Karpas-422 (cell line): ENCODE data around the gene CNOT6L. TPM values are rescaled to one million over a fixed set of nuclear protein-coding genes. Genes with fewer than 3 reads are reported as not detected.

Experiments used
- DNase-seq: peaks from one replicate; pipeline ENCODE4 v3.0.0-alpha.2; 2015
- H2AFZ ChIP-seq: fragments of 200-600 bp; sonication (generic); 2 replicates; pipeline ENCODE4 v1.6.1; 2014; ENCODE audit warnings: antibody characterized with exemption, low read length, mixed read lengths
- H3K27ac ChIP-seq: fragments of 200-600 bp; sonication (generic); 2 replicates; pipeline ENCODE4 v1.5.1; 2014; ENCODE audit warnings: mild to moderate bottlenecking, low read length, moderate library complexity
- H3K27me3 ChIP-seq: fragments of 200-600 bp; sonication (generic); 2 replicates; pipeline ENCODE4 v1.6.1; 2014; ENCODE audit warnings: low read length, mixed read lengths
- H3K36me3 ChIP-seq: fragments of 200-600 bp; sonication (generic); 2 replicates; pipeline ENCODE4 v1.6.1; 2014; ENCODE audit warnings: low read length, mixed read lengths; ENCODE audit not compliant: insufficient read depth
- H3K4me1 ChIP-seq: fragments of 200-600 bp; sonication (generic); 2 replicates; pipeline ENCODE4 v1.6.1; 2014; ENCODE audit warnings: mild to moderate bottlenecking, low read length, mixed read lengths
- H3K4me2 ChIP-seq: fragments of 200-600 bp; sonication (generic); 2 replicates; pipeline ENCODE4 v1.6.1; 2014; ENCODE audit warnings: low read length, low read depth, mild to moderate bottlenecking; ENCODE audit not compliant: poor library complexity, severe bottlenecking
- H3K4me3 ChIP-seq: fragments of 200-600 bp; sonication (generic); 2 replicates; pipeline ENCODE4 v1.5.1; 2014; ENCODE audit warnings: mild to moderate bottlenecking, antibody characterized with exemption, low read length, mixed read lengths
- H3K79me2 ChIP-seq: fragments of 200-600 bp; sonication (generic); 2 replicates; pipeline ENCODE4 v1.6.1; 2014; ENCODE audit warnings: mild to moderate bottlenecking, low read length, mixed read lengths
- H3K9ac ChIP-seq: fragments of 200-600 bp; sonication (generic); 2 replicates; pipeline ENCODE4 v1.6.0; 2014; ENCODE audit warnings: low read length
- H3K9me2 ChIP-seq: fragments of 200-600 bp; sonication (generic), shearing (Covaris generic); replicated peaks from 2 replicates; pipeline ENCODE4 v1.6.0; 2014; ENCODE audit warnings: mild to moderate bottlenecking, low read length, moderate library complexity; ENCODE audit not compliant: insufficient read depth
- H3K9me3 ChIP-seq: fragments of 300-700, 200-600 bp; sonication (generic); 2 replicates; pipeline ENCODE4 v1.6.1; 2014; ENCODE audit warnings: low read length, mixed read lengths
- H4K20me1 ChIP-seq: fragments of 200-600 bp; sonication (generic); 2 replicates; pipeline ENCODE4 v1.6.1; 2014; ENCODE audit warnings: mild to moderate bottlenecking, antibody characterized with exemption, low read length, low read depth; ENCODE audit not compliant: insufficient read depth
- total RNA-seq: library from RNA; depleted of rRNA; stranded (reverse); fragments of >200 nt; shearing (Covaris generic); gene quantifications from 2 replicates; pipeline ENCODE4 v1.2.3, GENCODE V29; 2014; ENCODE audit warnings: low replicate concordance

The CNOT6L gene
- total RNA-seq, 1 experiment from 2014 or later, result 16.7 TPM

DNA sequence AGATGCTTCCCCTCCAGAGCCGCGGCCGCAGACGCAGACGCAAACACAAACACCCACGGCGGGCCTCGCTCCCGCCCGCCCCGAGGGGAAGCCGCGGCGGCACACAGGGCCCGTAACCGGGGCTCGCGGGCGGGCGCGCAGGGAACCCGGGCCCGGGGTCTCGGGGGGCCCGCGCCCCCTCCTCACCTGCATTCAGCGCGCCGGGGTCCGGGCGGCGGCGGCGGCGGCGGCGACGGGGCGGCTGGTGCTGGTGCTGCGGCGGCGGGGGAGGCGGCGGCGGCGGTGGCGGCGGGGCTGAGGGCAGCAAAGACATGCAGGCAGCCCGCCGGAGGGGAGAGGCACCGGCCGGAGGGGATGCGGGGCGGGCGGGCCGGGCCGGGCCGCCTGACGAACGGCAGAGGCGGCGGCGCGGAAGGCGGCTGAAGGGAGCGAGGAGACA, 255 bp upstream of the CNOT6L start:
- H3K27me3 ChIP-seq, result no peaks in the 10 kb centered on the region
- peaks cover 10% of the 10 kb centered on the region; the same call in 1 of the 2 replicates for H4K20me1 ChIP-seq
- no peak overlapping the region for H2AFZ ChIP-seq
- H3K4me3 ChIP-seq, result peak overlapping the region; percentile 84
- no peaks in the 10 kb centered on the region for H3K36me3 ChIP-seq
- H3K9me3 ChIP-seq, result no peaks in the 10 kb centered on the region
- H3K4me1 ChIP-seq, result peaks cover 44% of the 10 kb centered on the region
- peaks cover 31% of the 10 kb centered on the region for H3K79me2 ChIP-seq
- no peaks in the 10 kb centered on the region for H3K9me2 ChIP-seq
- H3K9ac ChIP-seq, result peak overlapping the region; percentile 83
- DNase-seq, result peak; percentile 43
- peak overlapping the region; percentile 96 for H3K4me2 ChIP-seq
- peak overlapping the region; percentile 78 for H3K27ac ChIP-seq

GRCh38 chr4:77818073-77818601, 1.0 kb downstream of the CNOT6L start:
- Histone ChIP-seq H3K9ac (peak overlapping the region; percentile 83), H3K9me3 (no peaks in the 10 kb centered on the region), H3K4me3 (peak overlapping the region; percentile 84), H4K20me1 (peaks cover 19% of the 10 kb centered on the region), H3K4me2 (peak overlapping the region; percentile 80), H3K4me1 (peaks cover 56% of the 10 kb centered on the region), H3K36me3 (no peaks in the 10 kb centered on the region), H3K27ac (peak overlapping the region; percentile 67), H3K9me2 (no peaks in the 10 kb centered on the region), H2AFZ (no peak overlapping the region), H3K79me2 (peaks cover 43% of the 10 kb centered on the region), H3K27me3 (no peaks in the 10 kb centered on the region)
- DNase-seq, result peak; percentile 72

GRCh38 chr4:77817304-77818072, 1.7 kb downstream of the CNOT6L start:
- no peaks in the 10 kb centered on the region for H3K27me3 ChIP-seq
- peak; percentile 46 for DNase-seq
- H3K9me2 ChIP-seq, result no peaks in the 10 kb centered on the region
- H3K9me3 ChIP-seq, result no peaks in the 10 kb centered on the region
- no peaks in the 10 kb centered on the region for H3K36me3 ChIP-seq
- H3K4me2 ChIP-seq, result peak overlapping the region; percentile 80
- peaks cover 22% of the 10 kb centered on the region for H4K20me1 ChIP-seq
- no peak overlapping the region for H2AFZ ChIP-seq
- H3K79me2 ChIP-seq, result peaks cover 49% of the 10 kb centered on the region
- peaks cover 62% of the 10 kb centered on the region for H3K4me1 ChIP-seq
- peak overlapping the region; percentile 84 for H3K4me3 ChIP-seq
- peak overlapping the region; percentile 83 for H3K9ac ChIP-seq
- H3K27ac ChIP-seq, result peak overlapping the region; percentile 67

- Histone ChIP-seq H3K36me3 (no peaks in the 10 kb centered on the region), H4K20me1 (peaks cover 22% of the 10 kb centered on the region), H3K9me2 (no peaks in the 10 kb centered on the region), H3K4me1 (peaks cover 59% of the 10 kb centered on the region), H2AFZ (no peak overlapping the region), H3K79me2 (peaks cover 58% of the 10 kb centered on the region), H3K4me2 (peak overlapping the region; percentile 15), H3K27me3 (no peaks in the 10 kb centered on the region), H3K9me3 (no peaks in the 10 kb centered on the region), H3K27ac (no peak overlapping the region), H3K4me3 (no peak overlapping the region), H3K9ac (no peak overlapping the region)
- no peak for DNase-seq
Measured at GRCh38 chr4:77816546-77816945, 2.6 kb downstream of the CNOT6L start.

GRCh38 chr4:77815636-77816035, 3.5 kb downstream of the CNOT6L start:
- Histone ChIP-seq H3K4me2 (no peak overlapping the region), H4K20me1 (peaks cover 22% of the 10 kb centered on the region), H3K79me2 (peaks cover 68% of the 10 kb centered on the region), H3K9me2 (no peaks in the 10 kb centered on the region), H3K4me1 (peaks cover 50% of the 10 kb centered on the region), H3K9me3 (no peaks in the 10 kb centered on the region), H3K27ac (no peak overlapping the region), H3K4me3 (no peak overlapping the region), H3K36me3 (no peaks in the 10 kb centered on the region), H3K27me3 (no peaks in the 10 kb centered on the region), H2AFZ (no peak overlapping the region), H3K9ac (no peak overlapping the region)
- no peak for DNase-seq

- no peak overlapping the region for H2AFZ ChIP-seq
- H4K20me1 ChIP-seq, result no peaks in the 10 kb centered on the region
- no peak for DNase-seq
- no peaks in the 10 kb centered on the region for H3K9me3 ChIP-seq
- H3K9ac ChIP-seq, result no peak overlapping the region
- H3K36me3 ChIP-seq, result no peaks in the 10 kb centered on the region
- H3K4me3 ChIP-seq, result no peak overlapping the region
- H3K9me2 ChIP-seq, result no peaks in the 10 kb centered on the region
- peaks cover 19% of the 10 kb centered on the region for H3K4me1 ChIP-seq
- H3K4me2 ChIP-seq, result no peak overlapping the region
- no peak overlapping the region for H3K27ac ChIP-seq
- peaks cover 89% of the 10 kb centered on the region for H3K79me2 ChIP-seq
- no peaks in the 10 kb centered on the region for H3K27me3 ChIP-seq
Measured at GRCh38 chr4:77805840-77806239, 13.3 kb downstream of the CNOT6L start.

DNA sequence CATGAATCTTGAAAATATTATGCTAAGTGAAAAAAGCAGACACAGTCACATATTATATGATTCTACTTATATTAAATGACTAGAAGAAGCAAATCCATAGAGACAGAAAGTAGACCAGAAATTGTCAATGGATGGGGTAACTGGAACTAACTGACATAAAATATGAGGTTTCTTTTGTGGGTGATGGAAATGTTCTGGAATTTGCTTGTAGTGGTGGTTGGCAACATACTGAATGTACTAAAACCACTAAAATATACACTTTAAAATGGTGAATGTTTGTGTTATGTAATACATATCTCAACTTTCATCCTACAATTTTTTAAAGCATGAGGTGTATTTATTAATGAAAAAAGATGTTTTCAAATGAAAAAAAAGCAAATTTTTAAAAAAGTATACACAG, 14.7 kb downstream of the CNOT6L start:
- Histone ChIP-seq H3K4me3 (no peak overlapping the region), H3K4me1 (peaks cover 19% of the 10 kb centered on the region), H3K27me3 (no peaks in the 10 kb centered on the region), H2AFZ (no peak overlapping the region), H3K9me2 (no peaks in the 10 kb centered on the region), H3K9me3 (no peaks in the 10 kb centered on the region), H3K27ac (no peak overlapping the region), H3K4me2 (no peak overlapping the region), H3K36me3 (no peaks in the 10 kb centered on the region), H3K79me2 (peaks cover 92% of the 10 kb centered on the region), H3K9ac (no peak overlapping the region), H4K20me1 (no peaks in the 10 kb centered on the region)
- DNase-seq, result no peak

DNA sequence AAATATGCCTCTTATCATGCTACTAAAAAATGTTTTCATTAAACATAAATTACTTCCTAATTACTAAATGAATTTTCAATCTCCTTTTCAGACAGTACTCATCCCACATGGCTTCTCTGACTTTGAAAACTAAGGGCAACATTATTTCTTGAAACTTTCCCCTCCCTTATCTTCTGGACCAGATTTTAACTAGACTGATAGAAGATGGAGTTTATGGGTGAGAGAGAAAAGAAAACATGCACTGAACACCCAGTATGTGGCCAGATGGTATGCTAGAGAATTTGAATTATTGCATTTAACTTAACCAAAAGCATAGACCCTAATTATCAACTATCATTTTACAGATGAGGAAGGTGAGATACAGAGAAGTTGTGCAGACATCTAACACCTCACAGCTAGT, 16.8 kb downstream of the CNOT6L start:
- no peaks in the 10 kb centered on the region for H4K20me1 ChIP-seq
- peaks cover 19% of the 10 kb centered on the region for H3K4me1 ChIP-seq
- H3K4me3 ChIP-seq, result no peak overlapping the region

More for the DNA sequence above, 16.8 kb downstream of the CNOT6L start:
- no peak overlapping the region for H2AFZ ChIP-seq
- peaks cover 92% of the 10 kb centered on the region for H3K79me2 ChIP-seq
- H3K36me3 ChIP-seq, result no peaks in the 10 kb centered on the region
- no peak overlapping the region for H3K9ac ChIP-seq
- H3K9me3 ChIP-seq, result no peaks in the 10 kb centered on the region
- H3K4me2 ChIP-seq, result no peak overlapping the region
- no peaks in the 10 kb centered on the region for H3K27me3 ChIP-seq
- DNase-seq, result no peak
- no peaks in the 10 kb centered on the region for H3K9me2 ChIP-seq
- H3K27ac ChIP-seq, result no peak overlapping the region
